SK-N-SH treated with all-trans-retinoic acid at 6 μM for 48 hours (cell line): ENCODE results near the gene ARR3.
"Not testable (repeated sequence)": the region's sequence is repeated elsewhere in the genome, so short reads cannot be mapped to it uniquely, and the experiment has no call there.

Experiments used
- ATAC-seq: fragments of 200-7000 bp; cut with Tn5 transposase; 3 replicates; pipeline ENCODE4 v1.9.1; 2020; ENCODE audit warnings: mild to moderate bottlenecking, moderate library complexity
- ARNTL ChIP-seq: fragments of 450-650 bp; formaldehyde crosslinking; IDR thresholded peaks from 2 replicates; pipeline ENCODE4 v1.5.0; 2020; ENCODE audit warnings: low read depth, mild to moderate bottlenecking, moderate library complexity, borderline replicate concordance
- BACH2 ChIP-seq: fragments of 250-450 bp; sonication (Bioruptor Pico); IDR thresholded peaks from 2 replicates; pipeline ENCODE4 v1.9.0; 2021; ENCODE audit warnings: mild to moderate bottlenecking, borderline replicate concordance
- CSDC2 ChIP-seq: fragments of 250-450 bp; sonication (Bioruptor Pico); IDR thresholded peaks from 2 replicates; pipeline ENCODE4 v1.5.0; 2020; ENCODE audit warnings: mild to moderate bottlenecking, moderate library complexity
- CSRNP3 ChIP-seq: fragments of 250-450 bp; sonication (Bioruptor Pico); IDR thresholded peaks from 2 replicates; pipeline ENCODE4 v1.5.1; 2021; ENCODE audit warnings: mild to moderate bottlenecking, moderate library complexity
- ESRRG ChIP-seq: fragments of 250-450 bp; sonication (Bioruptor Pico); IDR thresholded peaks from 2 replicates; pipeline ENCODE4 v1.6.1; 2021; ENCODE audit warnings: mild to moderate bottlenecking
- GLIS3 ChIP-seq: fragments of 250-450 bp; sonication (Bioruptor Pico); IDR thresholded peaks from 2 replicates; pipeline ENCODE4 v1.5.0; 2020; ENCODE audit warnings: mild to moderate bottlenecking, moderate library complexity
- ISL1 ChIP-seq: fragments of 250-450 bp; sonication (Bioruptor Pico); IDR thresholded peaks from 2 replicates; pipeline ENCODE4 v2.1.2; 2022; ENCODE audit warnings: mild to moderate bottlenecking, moderate library complexity
- OSR1 ChIP-seq: fragments of 250-450 bp; sonication (Bioruptor Pico); IDR thresholded peaks from 2 replicates; pipeline ENCODE4 v1.8.0; 2022; ENCODE audit warnings: moderate library complexity, mild to moderate bottlenecking, inconsistent platforms
- PATZ1 ChIP-seq: fragments of 250-450 bp; sonication (Bioruptor Pico); IDR thresholded peaks from 2 replicates; pipeline ENCODE4 v1.8.0; 2020; ENCODE audit warnings: mild to moderate bottlenecking, moderate library complexity, borderline replicate concordance
- PPARA ChIP-seq: fragments of 250-450 bp; sonication (Bioruptor Pico); IDR thresholded peaks from 2 replicates; pipeline ENCODE4 v1.5.0; 2020; ENCODE audit warnings: mild to moderate bottlenecking, borderline replicate concordance
- RARB ChIP-seq: fragments of 250-450 bp; sonication (Bioruptor Pico); IDR thresholded peaks from 2 replicates; pipeline ENCODE4 v1.8.0; 2021; ENCODE audit warnings: mild to moderate bottlenecking, moderate library complexity
- SNAI2 ChIP-seq: fragments of 250-450 bp; sonication (Bioruptor Pico); IDR thresholded peaks from 2 replicates; pipeline ENCODE4 v1.5.0; 2020; ENCODE audit warnings: mild to moderate bottlenecking, moderate library complexity
- TCF4 ChIP-seq: fragments of 250-450 bp; sonication (Bioruptor Pico); IDR thresholded peaks from 2 replicates; pipeline ENCODE4 v1.8.0; 2021; ENCODE audit warnings: mild to moderate bottlenecking, moderate library complexity, borderline replicate concordance
- TOX ChIP-seq: fragments of 250-450 bp; sonication (Bioruptor Pico); IDR thresholded peaks from 2 replicates; pipeline ENCODE4 v1.8.0; 2021; ENCODE audit warnings: mild to moderate bottlenecking, moderate library complexity, borderline replicate concordance
- ZC3H10 ChIP-seq: fragments of 250-450 bp; sonication (Bioruptor Pico); IDR thresholded peaks from 2 replicates; pipeline ENCODE4 v1.5.1; 2021; ENCODE audit warnings: mild to moderate bottlenecking, moderate library complexity
- ZFP3 ChIP-seq: fragments of 250-450 bp; sonication (Bioruptor Pico); IDR thresholded peaks from 2 replicates; pipeline ENCODE4 v1.5.0; 2020; ENCODE audit warnings: mild to moderate bottlenecking, moderate library complexity
- ZFP30 ChIP-seq: fragments of 450-650 bp; formaldehyde crosslinking; IDR thresholded peaks from 2 replicates; pipeline ENCODE4 v1.5.0; 2022; ENCODE audit warnings: mild to moderate bottlenecking, moderate library complexity
- ZNF565 ChIP-seq: fragments of 450-650 bp; formaldehyde crosslinking; conservative IDR thresholded peaks from 2 replicates; pipeline ENCODE4 v1.5.0; 2020; ENCODE audit warnings: low read depth, mild to moderate bottlenecking, moderate library complexity
- ZNF70 ChIP-seq: fragments of 450-650 bp; formaldehyde crosslinking; IDR thresholded peaks from 2 replicates; pipeline ENCODE4 v1.5.0; 2020; ENCODE audit warnings: mild to moderate bottlenecking, moderate library complexity
- ZNF8 ChIP-seq: fragments of 450-650 bp; formaldehyde crosslinking; IDR thresholded peaks from 2 replicates; pipeline ENCODE4 v1.5.0; 2020; ENCODE audit warnings: mild to moderate bottlenecking, moderate library complexity
- TF ChIP-seq, protein P1 (sequence below): fragments of 250-450 bp; sonication (Bioruptor Pico); IDR thresholded peaks from 2 replicates; pipeline ENCODE4 v1.5.1; 2020; ENCODE audit warnings: low read depth, mild to moderate bottlenecking, moderate library complexity
- TF ChIP-seq, protein P2 (sequence below): fragments of 250-450 bp; sonication (Bioruptor Pico); IDR thresholded peaks from 2 replicates; pipeline ENCODE4 v1.8.0; 2021; ENCODE audit warnings: low read depth, mild to moderate bottlenecking, moderate library complexity, borderline replicate concordance
- TF ChIP-seq, protein P3 (sequence below): fragments of 250-450 bp; sonication (Bioruptor Pico); IDR thresholded peaks from 2 replicates; pipeline ENCODE4 v1.5.0; 2020; ENCODE audit warnings: mild to moderate bottlenecking, moderate library complexity

Gene ARR3

GRCh38 chrX:70322784-70323183 lies 54.6 kb downstream of the ARR3 start (continued):
- no peak for TF ChIP-seq RARB (CRISPR knock-in tag)
- no peak for TF ChIP-seq GLIS3 (CRISPR knock-in tag)
- no peak for TF ChIP-seq CSRNP3 (CRISPR knock-in tag)
- no peak for TF ChIP-seq OSR1
- TF ChIP-seq ZNF70 (CRISPR knock-in tag) = no peak

DNA sequence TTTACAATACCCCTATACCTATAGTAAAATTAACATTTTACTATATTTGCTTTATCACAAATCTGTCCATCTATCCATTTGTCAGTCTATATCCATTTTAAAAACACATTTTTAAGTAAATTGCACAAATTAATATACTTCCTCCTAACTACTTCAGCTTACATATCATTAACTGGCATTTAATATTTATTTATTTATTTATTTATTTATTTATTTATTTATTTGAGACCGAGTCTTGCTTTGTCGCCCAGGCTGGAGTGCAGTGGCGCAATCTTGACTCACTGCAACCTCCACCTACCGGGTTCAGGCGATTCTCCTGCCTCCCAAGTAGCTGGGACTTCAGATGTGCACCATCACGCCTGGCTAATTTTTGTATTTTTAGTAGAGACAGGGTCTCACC lies 55.5 kb downstream of the ARR3 start:
- not testable (repeated sequence) for ATAC-seq

DNA sequence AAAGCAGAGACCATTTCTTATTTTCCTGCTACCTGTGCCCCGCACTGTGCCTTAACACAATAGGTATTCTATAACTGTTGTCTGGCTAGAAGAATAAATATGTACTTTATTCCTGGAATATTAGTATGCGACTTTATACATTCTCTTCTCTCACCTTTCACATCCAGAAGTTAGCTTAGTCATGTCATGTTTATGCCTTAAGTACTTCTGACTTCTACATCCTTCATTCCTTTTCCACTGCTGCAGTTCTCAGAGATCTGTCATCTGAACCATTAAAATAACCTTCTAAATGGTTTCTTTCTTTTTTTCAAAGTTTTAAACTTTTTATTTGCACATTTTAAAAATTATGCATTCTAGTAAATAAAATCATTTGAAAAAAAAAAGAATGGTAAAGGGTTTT lies 56.2 kb downstream of the ARR3 start:
- TF ChIP-seq, protein P1, sequence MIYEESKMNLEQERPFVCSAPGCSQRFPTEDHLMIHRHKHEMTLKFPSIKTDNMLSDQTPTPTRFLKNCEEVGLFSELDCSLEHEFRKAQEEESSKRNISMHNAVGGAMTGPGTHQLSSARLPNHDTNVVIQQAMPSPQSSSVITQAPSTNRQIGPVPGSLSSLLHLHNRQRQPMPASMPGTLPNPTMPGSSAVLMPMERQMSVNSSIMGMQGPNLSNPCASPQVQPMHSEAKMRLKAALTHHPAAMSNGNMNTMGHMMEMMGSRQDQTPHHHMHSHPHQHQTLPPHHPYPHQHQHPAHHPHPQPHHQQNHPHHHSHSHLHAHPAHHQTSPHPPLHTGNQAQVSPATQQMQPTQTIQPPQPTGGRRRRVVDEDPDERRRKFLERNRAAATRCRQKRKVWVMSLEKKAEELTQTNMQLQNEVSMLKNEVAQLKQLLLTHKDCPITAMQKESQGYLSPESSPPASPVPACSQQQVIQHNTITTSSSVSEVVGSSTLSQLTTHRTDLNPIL (CRISPR knock-in tag) = no peak
- no peak for TF ChIP-seq PATZ1 (CRISPR knock-in tag)
- TF ChIP-seq, protein P2, sequence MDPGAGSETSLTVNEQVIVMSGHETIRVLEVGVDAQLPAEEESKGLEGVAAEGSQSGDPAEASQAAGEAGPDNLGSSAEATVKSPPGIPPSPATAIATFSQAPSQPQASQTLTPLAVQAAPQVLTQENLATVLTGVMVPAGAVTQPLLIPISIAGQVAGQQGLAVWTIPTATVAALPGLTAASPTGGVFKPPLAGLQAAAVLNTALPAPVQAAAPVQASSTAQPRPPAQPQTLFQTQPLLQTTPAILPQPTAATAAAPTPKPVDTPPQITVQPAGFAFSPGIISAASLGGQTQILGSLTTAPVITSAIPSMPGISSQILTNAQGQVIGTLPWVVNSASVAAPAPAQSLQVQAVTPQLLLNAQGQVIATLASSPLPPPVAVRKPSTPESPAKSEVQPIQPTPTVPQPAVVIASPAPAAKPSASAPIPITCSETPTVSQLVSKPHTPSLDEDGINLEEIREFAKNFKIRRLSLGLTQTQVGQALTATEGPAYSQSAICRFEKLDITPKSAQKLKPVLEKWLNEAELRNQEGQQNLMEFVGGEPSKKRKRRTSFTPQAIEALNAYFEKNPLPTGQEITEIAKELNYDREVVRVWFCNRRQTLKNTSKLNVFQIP (CRISPR knock-in tag) = no peak
- no peak for TF ChIP-seq CSRNP3 (CRISPR knock-in tag)
- TF ChIP-seq ARNTL = no peak
- TF ChIP-seq ZNF565 (CRISPR knock-in tag) = no peak
- TF ChIP-seq, protein P3, sequence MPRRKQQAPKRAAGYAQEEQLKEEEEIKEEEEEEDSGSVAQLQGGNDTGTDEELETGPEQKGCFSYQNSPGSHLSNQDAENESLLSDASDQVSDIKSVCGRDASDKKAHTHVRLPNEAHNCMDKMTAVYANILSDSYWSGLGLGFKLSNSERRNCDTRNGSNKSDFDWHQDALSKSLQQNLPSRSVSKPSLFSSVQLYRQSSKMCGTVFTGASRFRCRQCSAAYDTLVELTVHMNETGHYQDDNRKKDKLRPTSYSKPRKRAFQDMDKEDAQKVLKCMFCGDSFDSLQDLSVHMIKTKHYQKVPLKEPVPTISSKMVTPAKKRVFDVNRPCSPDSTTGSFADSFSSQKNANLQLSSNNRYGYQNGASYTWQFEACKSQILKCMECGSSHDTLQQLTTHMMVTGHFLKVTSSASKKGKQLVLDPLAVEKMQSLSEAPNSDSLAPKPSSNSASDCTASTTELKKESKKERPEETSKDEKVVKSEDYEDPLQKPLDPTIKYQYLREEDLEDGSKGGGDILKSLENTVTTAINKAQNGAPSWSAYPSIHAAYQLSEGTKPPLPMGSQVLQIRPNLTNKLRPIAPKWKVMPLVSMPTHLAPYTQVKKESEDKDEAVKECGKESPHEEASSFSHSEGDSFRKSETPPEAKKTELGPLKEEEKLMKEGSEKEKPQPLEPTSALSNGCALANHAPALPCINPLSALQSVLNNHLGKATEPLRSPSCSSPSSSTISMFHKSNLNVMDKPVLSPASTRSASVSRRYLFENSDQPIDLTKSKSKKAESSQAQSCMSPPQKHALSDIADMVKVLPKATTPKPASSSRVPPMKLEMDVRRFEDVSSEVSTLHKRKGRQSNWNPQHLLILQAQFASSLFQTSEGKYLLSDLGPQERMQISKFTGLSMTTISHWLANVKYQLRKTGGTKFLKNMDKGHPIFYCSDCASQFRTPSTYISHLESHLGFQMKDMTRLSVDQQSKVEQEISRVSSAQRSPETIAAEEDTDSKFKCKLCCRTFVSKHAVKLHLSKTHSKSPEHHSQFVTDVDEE (CRISPR knock-in tag) = no peak
- no peak for TF ChIP-seq ZNF8 (CRISPR knock-in tag)
- no peak for TF ChIP-seq BACH2 (CRISPR knock-in tag)
- no peak for TF ChIP-seq ESRRG
- no peak for TF ChIP-seq ZC3H10 (CRISPR knock-in tag)
- TF ChIP-seq OSR1 = no peak
- ATAC-seq = no peak

- no peak for ATAC-seq
- TF ChIP-seq SNAI2 (CRISPR knock-in tag) (no peak), OSR1 (no peak), TOX (no peak), ZFP3 (CRISPR knock-in tag) (no peak), ZNF70 (CRISPR knock-in tag) (no peak), ZNF565 (CRISPR knock-in tag) (no peak), BACH2 (CRISPR knock-in tag) (no peak), CSDC2 (no peak), ISL1 (CRISPR knock-in tag) (no peak), ZFP30 (CRISPR knock-in tag) (no peak), CSRNP3 (CRISPR knock-in tag) (no peak), ESRRG (no peak), ZC3H10 (CRISPR knock-in tag) (no peak), RARB (CRISPR knock-in tag) (no peak), PPARA (CRISPR knock-in tag) (no peak), ARNTL (no peak), TCF4 (CRISPR knock-in tag) (no peak), ZNF8 (CRISPR knock-in tag) (no peak)
- TF ChIP-seq, protein P1 (CRISPR knock-in tag) = no peak
Observed at GRCh38 chrX:70331161-70331560, 63.0 kb downstream of the ARR3 start.
